NB4 (cell line): Measurements from ENCODE around the gene DNA2.

ENCODE experiments used
- CTCF ChIP-seq: IDR thresholded peaks from one replicate; pipeline ENCODE4 v1.5.1; 2012; ENCODE audit warnings: low read depth, low read length
- MYC ChIP-seq: IDR thresholded peaks from 2 replicates; pipeline ENCODE4 v1.6.1; 2011; ENCODE audit warnings: low read depth, low read length
- POLR2A ChIP-seq: IDR thresholded peaks from 2 replicates; pipeline ENCODE4 v1.6.1; 2011; ENCODE audit warnings: mild to moderate bottlenecking; ENCODE audit not compliant: insufficient read length; ENCODE audit errors: extremely low read depth

GRCh38 chr10:68367121-68367520 is 104.7 kb downstream of the DNA2 start:
- TF ChIP-seq CTCF (no peak), POLR2A (no peak), MYC (no peak)
